HEK293T (cell line): ENCODE results near the gene GRIK2.

Experiments used
- CTCF ChIA-PET: fragments of 350-600 bp; formaldehyde crosslinking; extraction: SDS; loops from one replicate; lab custom pipeline; 2021; ENCODE audit warnings: antibody characterized with exemption, inconsistent platforms; lab: Yijun Ruan, JAX
- POLR2A ChIA-PET: fragments of 350-600 bp; formaldehyde crosslinking; extraction: SDS; loops from one replicate; lab custom pipeline; 2020; ENCODE audit warnings: antibody characterized with exemption, inconsistent platforms; lab: Yijun Ruan, JAX
- DNase-seq: peaks from one replicate; pipeline ENCODE4 v3.0.0; 2012; ENCODE audit warnings: mixed read lengths; ENCODE audit errors: extremely low spot score
- ARNT ChIP-seq: fragments of 450-650 bp; IDR thresholded peaks from 2 replicates; pipeline ENCODE4 v1.6.1; 2017; ENCODE audit warnings: mild to moderate bottlenecking
- BHLHE40 ChIP-seq: fragments of 450-650 bp; IDR thresholded peaks from 2 replicates; pipeline ENCODE4 v1.6.1; 2016; ENCODE audit warnings: mild to moderate bottlenecking, moderate library complexity, borderline replicate concordance
- CTBP1 ChIP-seq: fragments of 450-650 bp; IDR thresholded peaks from 2 replicates; pipeline ENCODE4 v1.6.1; 2016; ENCODE audit warnings: borderline replicate concordance
- ELF4 ChIP-seq: fragments of 450-650 bp; IDR thresholded peaks from 2 replicates; pipeline ENCODE4 v1.6.1; 2017; ENCODE audit warnings: antibody characterized with exemption
- FOXA1 ChIP-seq: fragments of 450-650 bp; IDR thresholded peaks from 2 replicates; pipeline ENCODE4 v1.6.1; 2016; ENCODE audit warnings: mild to moderate bottlenecking
- FOXK2 ChIP-seq: fragments of 450-650 bp; IDR thresholded peaks from 2 replicates; pipeline ENCODE4 v1.6.1; 2016; ENCODE audit warnings: mild to moderate bottlenecking
- FOXM1 ChIP-seq: fragments of 450-650 bp; IDR thresholded peaks from 2 replicates; pipeline ENCODE4 v1.6.1; 2017; ENCODE audit warnings: mild to moderate bottlenecking, borderline replicate concordance
- HDGF ChIP-seq: fragments of 450-650 bp; IDR thresholded peaks from 2 replicates; pipeline ENCODE4 v1.6.1; 2017; ENCODE audit warnings: antibody characterized with exemption, borderline replicate concordance
- L3MBTL2 ChIP-seq: fragments of 450-650 bp; conservative IDR thresholded peaks from 2 replicates; pipeline ENCODE4 v1.6.1; 2016; ENCODE audit warnings: mild to moderate bottlenecking
- LEF1 ChIP-seq: fragments of 450-650 bp; IDR thresholded peaks from 2 replicates; pipeline ENCODE4 v1.6.1; 2017; ENCODE audit warnings: mild to moderate bottlenecking, borderline replicate concordance
- NFRKB ChIP-seq: fragments of 450-650 bp; IDR thresholded peaks from 2 replicates; pipeline ENCODE4 v1.6.1; 2016; ENCODE audit warnings: mild to moderate bottlenecking, moderate library complexity
- SP1 ChIP-seq: fragments of 450-650 bp; IDR thresholded peaks from 2 replicates; pipeline ENCODE4 v1.6.1; 2017
- SUZ12 ChIP-seq: fragments of 450-650 bp; IDR thresholded peaks from 2 replicates; pipeline ENCODE4 v1.6.1; 2016; ENCODE audit warnings: mild to moderate bottlenecking
- TARDBP ChIP-seq: fragments of 450-650 bp; IDR thresholded peaks from 2 replicates; pipeline ENCODE4 v1.6.1; 2016
- ZNF384 ChIP-seq: fragments of 450-650 bp; IDR thresholded peaks from 2 replicates; pipeline ENCODE4 v1.6.1; 2016
- TF ChIP-seq, protein P1 (sequence below): fragments of 450-650 bp; IDR thresholded peaks from 2 replicates; pipeline ENCODE4 v1.6.1; 2016

The GRIK2 gene

DNA sequence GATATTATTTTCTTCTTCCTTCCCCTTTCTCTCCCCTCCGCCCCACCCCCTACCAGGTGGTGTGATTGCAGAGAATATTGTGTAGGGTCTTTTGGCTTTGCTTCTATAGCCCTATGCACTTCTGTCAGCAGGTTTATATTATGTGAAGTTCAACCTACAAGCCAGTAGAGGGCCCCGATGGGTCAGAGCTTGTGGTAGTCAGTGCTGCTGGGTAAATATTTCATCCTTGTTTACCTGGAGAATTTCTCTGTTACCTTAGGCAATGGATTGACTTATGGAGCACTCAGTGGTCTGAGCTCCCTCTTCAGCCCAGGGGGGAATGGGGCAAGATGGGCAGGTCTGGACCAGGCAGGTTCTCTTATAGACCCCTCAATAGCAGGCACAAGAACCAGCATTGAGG, 720.9 kb downstream of the GRIK2 start:
- peak; percentile 16 for DNase-seq
- TF ChIP-seq BHLHE40 = no peak
- TF ChIP-seq SUZ12 = no peak
- TF ChIP-seq FOXA1 = no peak
- TF ChIP-seq FOXM1 = no peak
- TF ChIP-seq ZNF384 = no peak
- ChIA-PET POLR2A (no interaction called here), CTCF (interaction anchor here (0.6 kb wide), 1 partner anchor 485 kb away, joined by 3 read pairs; no protein-coding TSS in a partner anchor)

- ChIA-PET CTCF (no interaction called here), POLR2A (no interaction called here)
- TF ChIP-seq L3MBTL2 (no peak), ZNF384 (no peak), ARNT (no peak), BHLHE40 (no peak), SP1 (no peak), SUZ12 (no peak), HDGF (no peak), ELF4 (no peak), LEF1 (no peak), NFRKB (no peak), CTBP1 (no peak), FOXA1 (no peak), FOXM1 (no peak), TARDBP (no peak)
- TF ChIP-seq, protein P1, sequence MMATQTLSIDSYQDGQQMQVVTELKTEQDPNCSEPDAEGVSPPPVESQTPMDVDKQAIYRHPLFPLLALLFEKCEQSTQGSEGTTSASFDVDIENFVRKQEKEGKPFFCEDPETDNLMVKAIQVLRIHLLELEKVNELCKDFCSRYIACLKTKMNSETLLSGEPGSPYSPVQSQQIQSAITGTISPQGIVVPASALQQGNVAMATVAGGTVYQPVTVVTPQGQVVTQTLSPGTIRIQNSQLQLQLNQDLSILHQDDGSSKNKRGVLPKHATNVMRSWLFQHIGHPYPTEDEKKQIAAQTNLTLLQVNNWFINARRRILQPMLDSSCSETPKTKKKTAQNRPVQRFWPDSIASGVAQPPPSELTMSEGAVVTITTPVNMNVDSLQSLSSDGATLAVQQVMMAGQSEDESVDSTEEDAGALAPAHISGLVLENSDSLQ = no peak
- no peak for DNase-seq
Measured at GRCh38 chr6:102115911-102116310, 722.4 kb downstream of the GRIK2 start.

DNA sequence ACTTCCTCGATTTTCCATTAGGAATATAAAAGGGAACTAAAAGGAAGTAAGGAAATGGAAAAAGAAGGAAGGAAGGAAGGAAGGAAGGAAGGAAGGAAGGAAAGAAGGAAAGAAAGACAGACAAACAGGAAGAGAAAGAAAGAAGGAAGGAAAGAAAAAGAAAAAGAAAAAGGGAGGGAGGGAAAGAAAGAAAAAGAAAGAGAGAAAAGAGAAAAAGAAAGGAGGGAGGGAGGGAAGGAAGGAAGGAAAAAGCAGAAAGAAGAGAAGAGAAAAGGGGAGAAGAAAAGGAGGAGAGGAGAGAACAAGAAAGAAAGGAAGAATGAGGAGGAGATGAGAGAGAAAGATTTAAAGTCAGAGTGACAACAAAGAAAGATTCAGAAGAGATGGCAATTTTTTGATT, 724.5 kb downstream of the GRIK2 start:
- ChIA-PET POLR2A (no interaction called here), CTCF (no interaction called here)
- TF ChIP-seq FOXA1 (no peak), HDGF (no peak), BHLHE40 (no peak), CTBP1 (no peak), ELF4 (no peak), SUZ12 (no peak), FOXM1 (no peak), L3MBTL2 (no peak), NFRKB (no peak), ZNF384 (no peak), FOXK2 (no peak), ARNT (no peak), SP1 (no peak), LEF1 (no peak), TARDBP (no peak)
- TF ChIP-seq, protein P1 = no peak
- no peak for DNase-seq
